WERI-Rb-1 (cell line): ENCODE results near the gene SAMSN1.
"Not testable (repeated sequence)": the region's sequence is repeated elsewhere in the genome, so short reads cannot be mapped to it uniquely, and the experiment has no call there.

ENCODE experiments used
- DNase-seq: peaks from one replicate; pipeline ENCODE4 v3.0.0-alpha.2; 2020
- H3K27ac ChIP-seq: fragments of 250-450 bp; sonication (Bioruptor Pico); 2 replicates; pipeline ENCODE4 v1.5.1; 2020; ENCODE audit warnings: mild to moderate bottlenecking, moderate library complexity
- H3K27me3 ChIP-seq: fragments of 250-450 bp; sonication (Bioruptor Pico); 2 replicates; pipeline ENCODE4 v1.5.1; 2021; ENCODE audit warnings: mild to moderate bottlenecking, low read depth, moderate library complexity; ENCODE audit not compliant: insufficient read depth, severe bottlenecking
- H3K36me3 ChIP-seq: fragments of 250-450 bp; sonication (Bioruptor Pico); 2 replicates; pipeline ENCODE4 v1.5.1; 2020; ENCODE audit warnings: mild to moderate bottlenecking, moderate library complexity
- H3K4me3 ChIP-seq: 2 replicates; pipeline ENCODE4 v1.5.1; 2011; ENCODE audit warnings: low read depth, mild to moderate bottlenecking, control low read depth, low read length
- H3K9me3 ChIP-seq: fragments of 250-450 bp; sonication (Bioruptor Pico); 2 replicates; pipeline ENCODE4 v1.5.1; 2021; ENCODE audit warnings: mild to moderate bottlenecking, moderate library complexity; ENCODE audit not compliant: severe bottlenecking
- CTCF ChIP-seq: IDR thresholded peaks from 2 replicates; pipeline ENCODE4 v1.5.1; 2011; ENCODE audit warnings: low read depth, mild to moderate bottlenecking, control low read depth, inconsistent platforms, low read length

The SAMSN1 gene

GRCh38 chr21:14553422-14553821 lies 7.3 kb upstream of the SAMSN1 start:
- no peak overlapping the region for H3K27ac ChIP-seq
- no peak for TF ChIP-seq CTCF
- H3K9me3 ChIP-seq = no peaks in the 10 kb centered on the region
- H3K4me3 ChIP-seq = no peak overlapping the region
- H3K27me3 ChIP-seq = no peaks in the 10 kb centered on the region
- no peak for DNase-seq
- no peaks in the 10 kb centered on the region for H3K36me3 ChIP-seq

DNA sequence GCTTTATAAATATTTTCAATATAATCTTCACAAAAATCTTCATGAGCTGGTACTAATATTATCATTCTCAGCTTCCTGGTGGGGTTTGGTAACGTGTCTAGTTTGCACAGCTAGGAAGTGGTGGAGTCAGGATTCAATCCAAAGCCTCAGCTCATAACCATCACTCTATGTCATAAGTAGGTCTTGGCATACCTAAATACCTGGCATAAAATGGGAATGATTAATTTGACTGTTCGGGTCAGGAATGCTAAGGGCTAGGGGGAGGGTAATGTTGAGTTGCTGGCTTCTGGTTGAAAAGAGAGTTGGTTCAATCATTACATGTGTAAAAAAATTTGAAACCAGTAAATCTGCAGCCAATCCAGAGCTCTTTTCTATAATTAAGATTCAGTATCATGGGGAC lies 5.6 kb upstream of the SAMSN1 start:
- Histone ChIP-seq H3K36me3 (no peaks in the 10 kb centered on the region), H3K27ac (no peak overlapping the region), H3K27me3 (no peaks in the 10 kb centered on the region), H3K4me3 (no peak overlapping the region), H3K9me3 (no peaks in the 10 kb centered on the region)
- DNase-seq = no peak
- TF ChIP-seq CTCF = no peak

GRCh38 chr21:14550135-14550534 lies 4.0 kb upstream of the SAMSN1 start:
- Histone ChIP-seq H3K27ac (no peak overlapping the region), H3K9me3 (no peaks in the 10 kb centered on the region), H3K4me3 (no peak overlapping the region), H3K36me3 (no peaks in the 10 kb centered on the region), H3K27me3 (no peaks in the 10 kb centered on the region)
- DNase-seq = no peak
- TF ChIP-seq CTCF = no peak

DNA sequence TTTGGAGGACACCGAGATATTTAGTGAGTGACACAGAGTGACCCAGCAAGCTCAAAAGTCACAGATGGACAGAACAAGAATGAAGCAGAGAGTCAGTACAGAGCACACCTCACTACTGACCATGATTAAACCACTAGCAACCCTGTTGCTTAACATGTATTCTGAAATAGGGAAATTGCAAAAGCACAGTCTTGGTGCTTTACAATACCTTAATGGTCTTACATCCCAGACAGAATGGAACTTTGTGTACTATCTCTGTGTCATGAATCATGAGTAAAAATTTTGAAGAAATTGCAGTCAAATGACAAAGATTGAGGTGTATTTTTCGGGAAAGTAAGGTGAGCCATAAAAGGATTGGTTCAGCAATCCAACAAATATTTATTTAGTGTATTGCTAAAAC lies 2.7 kb upstream of the SAMSN1 start:
- TF ChIP-seq CTCF = no peak
- no peaks in the 10 kb centered on the region for H3K9me3 ChIP-seq
- no peak for DNase-seq
- H3K27ac ChIP-seq = no peak overlapping the region
- no peak overlapping the region for H3K4me3 ChIP-seq
- H3K27me3 ChIP-seq = no peaks in the 10 kb centered on the region
- H3K36me3 ChIP-seq = no peaks in the 10 kb centered on the region

GRCh38 chr21:14547834-14548513 lies 1.9 kb upstream of the SAMSN1 start:
- H3K27ac ChIP-seq = no peak overlapping the region
- H3K4me3 ChIP-seq = no peak overlapping the region
- DNase-seq = no peak
- H3K36me3 ChIP-seq = no peaks in the 10 kb centered on the region
- no peaks in the 10 kb centered on the region for H3K27me3 ChIP-seq
- H3K9me3 ChIP-seq = no peaks in the 10 kb centered on the region
- TF ChIP-seq CTCF = no peak

- H3K27ac ChIP-seq, H3K4me3 ChIP-seq, H3K27me3 ChIP-seq, DNase-seq, H3K36me3 ChIP-seq, H3K9me3 ChIP-seq: not testable (repeated sequence)
Measured at GRCh38 chr21:14546719-14547118, 604 bp upstream of the SAMSN1 start.
